ENCODE measurements around the gene LINGO3. TPM values are rescaled to one million over a fixed set of nuclear protein-coding genes. Genes with fewer than 3 reads are reported as not detected.
A peak's percentile ranks its signal among the peaks of the same experiment; 100 is the strongest.

Gene LINGO3
- total and polyA plus RNA-seq, 2 donors (not counting 3 experiments of a cell fraction or from before 2014, with no cell fraction given), result not detected

GRCh38 chr19:2325281-2326046, 17.5 kb upstream of the LINGO3 start:
- H3K4me1 ChIP-seq (ENCODE audit: control insufficient read depth, extremely low read depth, insufficient read depth, low read length), result peaks cover 15% of the 10 kb centered on the region
- H3K9me3 ChIP-seq (replicated peaks; ENCODE audit: control insufficient read depth, insufficient read depth, low read length), result no peaks in the 10 kb centered on the region
- peak overlapping the region; percentile 12 for H3K27ac ChIP-seq (ENCODE audit: insufficient read depth, low read depth, low read length)
- H3K4me3 ChIP-seq (replicated peaks in 1 of 3; ENCODE audit: insufficient read depth in 1 of 3, low read depth in 1 of 3, low read length in 3 of 3), result no peak overlapping the region
- TF ChIP-seq EZH2 (IDR thresholded peaks at IDR 0.05; ENCODE audit: borderline replicate concordance, low read depth, low read length, severe bottlenecking) (no peak), CTCF (IDR thresholded peaks at IDR 0.05; ENCODE audit: extremely low read depth in 1 of 2, insufficient read depth in 1 of 2, low read depth in 1 of 2, low read length in 2 of 2) (no peak), POLR2AphosphoS5 (IDR thresholded peaks at IDR 0.05; ENCODE audit: insufficient read depth, low read depth, low read length) (no peak), MYC (IDR thresholded peaks at IDR 0.05; ENCODE audit: low read depth, low read length) (no peak), JUN (IDR thresholded peaks at IDR 0.05; ENCODE audit: borderline replicate concordance, insufficient read depth, insufficient read length, low read depth) (no peak), GATA2 (IDR thresholded peaks at IDR 0.05; ENCODE audit: insufficient read depth, insufficient read length, low read depth, low read length) (no peak), MAX (IDR thresholded peaks at IDR 0.05; ENCODE audit: insufficient read depth, insufficient read length) (no peak), FOS (IDR thresholded peaks at IDR 0.05; ENCODE audit: borderline replicate concordance, insufficient read depth, low read length) (no peak), POLR2A (IDR thresholded peaks at IDR 0.05; ENCODE audit: low read depth, low read length) (no peak)
- intact Hi-C loops (cut with micrococcal nuclease) (loop anchor here (5.0 kb wide), 1 partner anchor 38 kb away; no protein-coding TSS in a partner anchor), dilution Hi-C loops (cut with MboI; ENCODE audit: extremely low pct_ligation_motif_present, low sequenced_read_pairs) (no loop called here)
- no TSS peak for BruUV-seq (replicated peaks)
- no peaks in the 10 kb centered on the region for H3K9me1 ChIP-seq (replicated peaks; ENCODE audit: control insufficient read depth, extremely low read depth, insufficient read depth, low read length)
- H3K79me2 ChIP-seq (ENCODE audit: control insufficient read depth, insufficient read depth, low read length), result peaks cover 33% of the 10 kb centered on the region
- H3K27me3 ChIP-seq (ENCODE audit: control insufficient read depth in 2 of 2, insufficient read depth in 2 of 2, low read length in 2 of 2), result no peaks in the 10 kb centered on the region
- POLR2A ChIA-PET, result no interaction called here
- no peak overlapping the region for H2AFZ ChIP-seq (ENCODE audit: low read depth, low read length)
- H3K4me2 ChIP-seq (ENCODE audit: insufficient read depth, low read length), result no peak overlapping the region
- no peaks in the 10 kb centered on the region for H4K20me1 ChIP-seq (replicated peaks; ENCODE audit: control insufficient read depth, extremely low read depth, insufficient read depth, low read length)
- no peak overlapping the region for H3K9ac ChIP-seq (replicated peaks; ENCODE audit: extremely low read depth, insufficient read depth, low read length)
- FAIRE-seq (no peak), DNase-seq (ENCODE audit: low read depth, low spot score) (peak; percentile 59)
- H3K36me3 ChIP-seq (ENCODE audit: control insufficient read depth in 2 of 2, extremely low read depth in 1 of 2, insufficient read depth in 2 of 2, low read length in 2 of 2), result peaks cover 0 to 13% of the 10 kb centered on the region in 2 experiments
- CTCF ChIA-PET, result no interaction called here

All from endothelial cell of umbilical vein (primary cell).